ENCODE data around the gene CAMKMT.

The CAMKMT gene

DNA sequence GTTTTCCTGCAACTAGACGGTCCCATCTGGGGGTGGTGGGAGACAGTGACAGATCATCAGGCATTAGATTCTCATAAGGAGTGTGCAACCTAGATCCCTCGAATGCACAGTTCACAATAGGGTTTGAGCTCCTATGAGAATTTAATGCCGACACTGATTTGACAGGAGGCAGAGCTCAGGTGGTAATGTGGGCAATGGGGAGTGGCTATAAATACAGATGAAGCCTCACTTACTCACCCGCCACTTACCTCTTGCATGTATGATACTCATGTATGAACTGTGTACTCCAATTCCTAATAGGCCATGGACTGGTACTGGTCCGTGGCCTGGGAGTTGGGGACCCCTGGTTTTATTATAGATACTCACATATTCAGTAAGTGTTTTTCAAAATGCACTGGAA, 457.3 kb downstream of the CAMKMT start:
- H3K4me1 ChIP-seq (ENCODE audit: control insufficient read depth, insufficient read depth, low read length): peaks cover 10% of the 10 kb centered on the region; the same call in 1 of the 2 replicates
- H3K27me3 ChIP-seq (ENCODE audit: control insufficient read depth, insufficient read depth, low read length): no peaks in the 10 kb centered on the region

GRCh38 chr2:44821500-44821899, 459.8 kb downstream of the CAMKMT start:
- Histone ChIP-seq H3K4me3 (ENCODE audit: low read depth, low read length) (no peak overlapping the region), H3K9ac (ENCODE audit: low read depth, low read length) (no peak overlapping the region), H3K9me3 (ENCODE audit: control insufficient read depth, insufficient read depth, low read length) (no peaks in the 10 kb centered on the region), H3K27ac (ENCODE audit: low read depth, low read length) (no peak overlapping the region), H3K27me3 (ENCODE audit: control insufficient read depth, insufficient read depth, low read length) (no peaks in the 10 kb centered on the region; the same call in 1 of the 2 replicates), H3K36me3 (ENCODE audit: control insufficient read depth, insufficient read depth, low read length) (no peaks in the 10 kb centered on the region), H3K4me1 (ENCODE audit: control insufficient read depth, insufficient read depth, low read length) (peaks cover 13% of the 10 kb centered on the region; the same call in 1 of the 2 replicates)

More for the DNA sequence above, 457.3 kb downstream of the CAMKMT start:
- H3K9ac ChIP-seq (ENCODE audit: low read depth, low read length): no peak overlapping the region
- no peak overlapping the region for H3K4me3 ChIP-seq (ENCODE audit: low read depth, low read length)
- no peaks in the 10 kb centered on the region for H3K9me3 ChIP-seq (ENCODE audit: control insufficient read depth, insufficient read depth, low read length)
- H3K36me3 ChIP-seq (ENCODE audit: control insufficient read depth, insufficient read depth, low read length): no peaks in the 10 kb centered on the region
- no peak overlapping the region for H3K27ac ChIP-seq (ENCODE audit: low read depth, low read length)

DNA sequence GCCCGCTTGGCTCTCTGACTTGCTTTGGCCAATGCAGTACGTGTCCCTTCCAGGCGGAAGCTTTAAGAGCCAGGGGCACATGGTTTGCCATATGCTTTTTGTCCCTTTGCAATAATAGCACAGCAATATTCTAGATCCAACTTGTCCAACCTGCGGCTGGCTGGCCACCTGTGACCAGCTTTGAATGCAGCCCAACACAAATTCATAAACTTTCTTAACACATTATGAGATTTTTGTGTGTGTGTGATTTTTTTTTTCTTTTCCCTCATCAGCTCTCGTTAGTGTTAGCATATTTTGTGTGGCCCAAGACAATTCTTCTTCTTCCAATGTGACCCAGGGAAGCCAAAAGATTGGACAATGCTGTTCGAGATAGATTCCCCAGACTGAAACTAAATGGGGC, 460.4 kb downstream of the CAMKMT start:
- no peak overlapping the region for H3K4me3 ChIP-seq (ENCODE audit: low read depth, low read length)
- H3K4me1 ChIP-seq (ENCODE audit: control insufficient read depth, insufficient read depth, low read length): peaks cover 13% of the 10 kb centered on the region; the same call in 1 of the 2 replicates
- no peaks in the 10 kb centered on the region; the same call in 1 of the 2 replicates for H3K27me3 ChIP-seq (ENCODE audit: control insufficient read depth, insufficient read depth, low read length)
- no peak overlapping the region for H3K27ac ChIP-seq (ENCODE audit: low read depth, low read length)
- H3K9me3 ChIP-seq (ENCODE audit: control insufficient read depth, insufficient read depth, low read length): no peaks in the 10 kb centered on the region
- H3K9ac ChIP-seq (ENCODE audit: low read depth, low read length): no peak overlapping the region
- H3K36me3 ChIP-seq (ENCODE audit: control insufficient read depth, insufficient read depth, low read length): no peaks in the 10 kb centered on the region

All from HUES48 (cell line).